AG04449 (cell line): Measurements from ENCODE around the gene KCTD4.

Experiments
- CTCF ChIA-PET: fragments of 350-600 bp; formaldehyde crosslinking; extraction: SDS; loops from one replicate; lab custom pipeline; 2021; ENCODE audit warnings: antibody characterized with exemption; lab: Yijun Ruan, JAX
- POLR2A ChIA-PET: fragments of 400-600, 350-600 bp; formaldehyde crosslinking; extraction: SDS; loops from one replicate; lab custom pipeline; 2020; ENCODE audit warnings: antibody characterized with exemption, inconsistent platforms; lab: Yijun Ruan, JAX
- DNase-seq: peaks from one replicate; pipeline ENCODE4 v3.0.0-alpha.2; 2010; ENCODE audit warnings: low read depth, low spot score
- H3K4me3 ChIP-seq: 2 replicates; pipeline ENCODE4 v1.5.1; 2011; ENCODE audit warnings: low read depth, mild to moderate bottlenecking, control low read depth, low read length
- TF ChIP-seq, protein P1 (sequence below): IDR thresholded peaks from one replicate; pipeline ENCODE4 v1.5.1; 2011; ENCODE audit warnings: mild to moderate bottlenecking, moderate library complexity, low read length, control low read depth, inconsistent platforms; ENCODE audit not compliant: insufficient read depth; ENCODE audit errors: missing control alignments

Gene KCTD4

DNA sequence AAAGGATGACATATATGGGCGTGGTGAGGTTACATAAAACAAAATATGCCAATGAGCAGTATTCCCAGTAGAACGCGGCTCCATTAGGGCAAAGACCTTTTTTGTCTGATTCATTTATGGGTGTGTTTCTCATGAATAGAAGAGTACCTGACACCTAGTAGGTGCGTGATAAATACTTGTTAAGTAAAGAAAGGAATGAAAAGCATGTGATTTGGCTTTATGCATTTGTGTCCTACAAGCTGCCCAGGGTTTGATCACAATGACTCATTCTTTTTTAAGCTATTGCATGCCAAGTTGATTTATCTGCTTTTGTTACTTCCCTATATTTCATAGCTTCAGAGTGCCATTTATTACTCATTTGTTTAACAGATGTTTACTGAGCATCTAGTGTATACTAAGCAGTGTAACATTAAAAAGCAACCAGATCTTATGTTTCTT is 19.1 kb upstream of the KCTD4 start:
- H3K4me3 ChIP-seq, result no peak overlapping the region
- TF ChIP-seq, protein P1, sequence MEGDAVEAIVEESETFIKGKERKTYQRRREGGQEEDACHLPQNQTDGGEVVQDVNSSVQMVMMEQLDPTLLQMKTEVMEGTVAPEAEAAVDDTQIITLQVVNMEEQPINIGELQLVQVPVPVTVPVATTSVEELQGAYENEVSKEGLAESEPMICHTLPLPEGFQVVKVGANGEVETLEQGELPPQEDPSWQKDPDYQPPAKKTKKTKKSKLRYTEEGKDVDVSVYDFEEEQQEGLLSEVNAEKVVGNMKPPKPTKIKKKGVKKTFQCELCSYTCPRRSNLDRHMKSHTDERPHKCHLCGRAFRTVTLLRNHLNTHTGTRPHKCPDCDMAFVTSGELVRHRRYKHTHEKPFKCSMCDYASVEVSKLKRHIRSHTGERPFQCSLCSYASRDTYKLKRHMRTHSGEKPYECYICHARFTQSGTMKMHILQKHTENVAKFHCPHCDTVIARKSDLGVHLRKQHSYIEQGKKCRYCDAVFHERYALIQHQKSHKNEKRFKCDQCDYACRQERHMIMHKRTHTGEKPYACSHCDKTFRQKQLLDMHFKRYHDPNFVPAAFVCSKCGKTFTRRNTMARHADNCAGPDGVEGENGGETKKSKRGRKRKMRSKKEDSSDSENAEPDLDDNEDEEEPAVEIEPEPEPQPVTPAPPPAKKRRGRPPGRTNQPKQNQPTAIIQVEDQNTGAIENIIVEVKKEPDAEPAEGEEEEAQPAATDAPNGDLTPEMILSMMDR, result no peak
- DNase-seq, result no peak
- ChIA-PET CTCF (interaction anchor here (1.5 kb wide), 1 partner anchor 13 kb away, joined by 3 read pairs; no protein-coding TSS in a partner anchor), POLR2A (no interaction called here)

DNA sequence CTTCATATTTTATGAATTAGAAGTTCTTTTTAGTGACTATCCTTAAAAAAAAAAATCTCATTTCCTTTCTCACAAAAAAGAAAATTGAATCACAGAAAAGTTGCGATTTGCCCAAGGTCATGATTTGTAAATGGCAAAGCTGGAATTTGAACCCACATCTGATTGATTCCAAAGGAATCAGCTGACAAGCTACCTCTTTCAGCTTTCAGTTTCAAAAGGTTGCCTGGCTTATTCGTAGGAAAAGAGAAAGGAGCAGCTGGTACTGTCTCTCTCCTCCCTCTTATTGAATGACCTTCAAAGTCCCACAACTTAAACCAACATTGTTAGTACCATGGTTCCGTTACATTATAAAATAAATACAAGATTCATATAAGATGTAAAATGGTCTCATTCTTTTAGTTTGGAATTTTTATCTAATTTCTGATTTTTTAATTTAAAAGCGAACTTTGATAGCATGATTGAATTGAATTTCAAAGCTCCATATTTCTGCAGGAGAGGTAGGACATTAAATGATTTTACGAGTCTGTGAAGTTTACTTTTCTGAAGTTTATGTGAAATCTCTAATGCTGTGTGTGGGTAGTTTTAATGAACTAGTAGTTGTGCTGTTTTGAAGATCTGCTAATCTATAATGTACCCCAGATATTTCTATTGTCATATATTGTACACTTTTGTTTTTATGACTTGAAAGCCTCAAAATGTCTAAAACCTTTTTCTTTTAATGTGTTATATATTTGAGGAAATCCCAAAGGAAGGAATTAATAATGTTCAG is 18.5 kb upstream of the KCTD4 start:
- no peak overlapping the region for H3K4me3 ChIP-seq
- DNase-seq, result no peak
- TF ChIP-seq, protein P1, result no peak
- CTCF ChIA-PET, result interaction anchor here (0.9 to 1.5 kb wide), 3 partner anchors 12 to 173 kb away, joined by 3 to 5 read pairs (median 3); no protein-coding TSS in a partner anchor
- POLR2A ChIA-PET, result interaction anchor here (0.6 kb wide), 1 partner anchor 113 kb away, joined by 3 read pairs; no protein-coding TSS in a partner anchor

DNA sequence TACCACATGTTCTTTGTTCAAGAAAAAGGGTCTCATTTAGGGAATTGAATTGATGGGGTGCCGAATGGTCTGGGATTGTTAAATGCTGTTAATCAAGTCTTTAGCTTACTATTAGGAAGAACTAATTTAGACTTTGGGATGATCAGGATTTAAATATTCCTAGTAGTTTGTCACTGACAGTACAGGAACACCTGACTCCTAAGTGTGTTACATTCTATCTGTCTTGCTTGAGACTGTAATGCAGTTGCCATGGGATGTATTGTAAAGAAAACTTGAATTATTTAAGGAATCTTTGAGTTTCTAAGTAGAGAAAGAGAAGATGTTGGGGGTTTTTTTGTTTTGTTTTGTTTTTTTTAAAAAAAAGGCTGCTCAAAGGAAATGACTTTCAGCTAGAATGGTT is 17.8 kb upstream of the KCTD4 start:
- no peak overlapping the region for H3K4me3 ChIP-seq
- TF ChIP-seq, protein P1, result no peak
- DNase-seq, result no peak
- ChIA-PET POLR2A (interaction anchor here (0.6 kb wide), 1 partner anchor 113 kb away, joined by 3 read pairs; no protein-coding TSS in a partner anchor), CTCF (interaction anchor here (0.9 to 1.5 kb wide), 3 partner anchors 12 to 172 kb away, joined by 3 to 5 read pairs (median 3); no protein-coding TSS in a partner anchor)

DNA sequence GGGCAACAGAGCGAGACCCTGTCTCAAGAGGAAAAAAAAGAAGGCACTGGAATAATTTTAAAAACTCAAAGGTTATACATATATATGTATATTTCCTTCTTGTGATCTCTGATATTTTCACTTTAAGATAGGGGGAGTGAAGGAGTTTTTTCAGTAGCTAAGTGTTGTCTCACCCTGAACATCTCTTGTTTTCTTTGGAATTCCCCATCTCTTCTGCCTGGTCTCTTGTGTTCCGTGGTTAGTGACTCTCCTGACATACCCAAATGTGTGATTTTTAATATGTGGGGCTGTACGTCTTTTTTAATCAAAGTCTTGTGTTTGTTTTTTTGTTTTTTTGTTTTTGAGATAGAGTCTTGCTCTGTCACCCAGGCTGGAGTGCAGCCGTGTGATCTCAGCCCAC is 15.3 kb upstream of the KCTD4 start:
- ChIA-PET CTCF (interaction anchor here (0.6 to 1.3 kb wide), 3 partner anchors 8 to 81 kb away, joined by 3 read pairs; no protein-coding TSS in a partner anchor), POLR2A (interaction anchor here (0.6 kb wide), 1 partner anchor 9 kb away, joined by 3 read pairs; no protein-coding TSS in a partner anchor)
- no peak overlapping the region for H3K4me3 ChIP-seq
- TF ChIP-seq, protein P1, result no peak
- DNase-seq, result no peak

DNA sequence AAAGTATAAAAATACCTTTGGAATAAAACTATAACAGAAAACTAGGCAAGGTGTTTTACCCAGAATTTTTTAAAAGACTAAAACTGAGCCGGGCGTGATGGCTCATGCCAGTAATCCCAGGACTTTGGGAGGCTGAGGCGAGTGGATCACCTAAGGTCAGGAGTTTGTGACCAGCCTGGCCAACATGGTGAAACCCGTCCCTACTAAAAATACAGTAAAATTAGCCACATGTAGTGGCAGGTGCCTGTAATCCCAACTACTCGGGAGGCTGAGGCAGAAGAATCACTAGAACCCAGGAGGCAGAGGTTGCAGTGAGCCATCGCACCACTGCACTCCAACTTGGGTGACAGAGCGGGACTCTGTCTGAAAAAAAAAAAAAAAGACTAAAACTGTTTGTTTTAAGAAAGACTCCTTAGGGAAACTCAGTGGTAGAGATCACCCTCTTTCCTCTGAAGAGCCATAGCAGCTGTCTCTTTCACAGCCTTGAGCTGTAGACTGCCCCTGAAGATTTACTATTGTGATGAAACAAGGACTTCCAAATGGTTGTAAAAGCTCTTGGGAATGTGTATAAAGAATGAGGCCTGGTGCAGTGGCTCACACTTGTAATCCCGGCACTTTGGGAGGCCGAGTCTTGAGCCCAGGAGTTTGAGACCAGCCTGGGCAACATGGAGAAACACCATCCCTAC is 14.7 kb upstream of the KCTD4 start:
- no peak for DNase-seq
- TF ChIP-seq, protein P1, result no peak
- CTCF ChIA-PET, result interaction anchor here (0.6 to 1.3 kb wide), 2 partner anchors 8 to 81 kb away, joined by 3 read pairs; no protein-coding TSS in a partner anchor
- POLR2A ChIA-PET, result interaction anchor here (0.6 kb wide), 1 partner anchor 9 kb away, joined by 3 read pairs; no protein-coding TSS in a partner anchor
- H3K4me3 ChIP-seq, result no peak overlapping the region

DNA sequence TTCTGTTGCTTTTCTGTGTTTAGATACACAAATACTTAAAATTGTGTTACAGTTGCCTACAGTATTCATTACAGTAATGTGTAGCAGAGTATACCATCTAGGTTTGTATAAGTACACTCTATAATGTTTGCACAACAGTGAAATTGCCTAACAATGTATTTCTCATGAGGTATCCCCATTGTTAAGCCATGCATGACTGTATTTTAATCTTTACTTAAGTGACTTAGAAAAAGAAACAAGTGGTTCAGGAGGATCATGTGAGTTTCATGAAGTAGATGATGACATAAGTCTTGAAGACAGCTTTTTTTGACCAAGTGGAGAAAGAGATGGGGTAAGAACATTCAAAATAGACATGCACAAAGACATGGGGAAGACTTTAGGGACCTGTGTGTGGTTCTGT is 8.4 kb upstream of the KCTD4 start:
- no peak for DNase-seq
- TF ChIP-seq, protein P1, result no peak
- ChIA-PET CTCF (interaction anchor here (0.7 kb wide), 1 partner anchor 70 kb away, joined by 3 read pairs; no protein-coding TSS in a partner anchor), POLR2A (no interaction called here)
- H3K4me3 ChIP-seq, result no peak overlapping the region
